Fibroblast of mammary gland (primary cell): ENCODE results near the gene PPP1R12C.
"Not testable (repeated sequence)": the region's sequence is repeated elsewhere in the genome, so short reads cannot be mapped to it uniquely, and the experiment has no call there.

Source experiments
- DNase-seq: peaks from one replicate; pipeline ENCODE4 v3.0.0-alpha.2; 2010; ENCODE audit warnings: low read depth
- H3K4me3 ChIP-seq: 2 replicates; pipeline ENCODE4 v1.5.1; 2011; ENCODE audit warnings: low read depth, mild to moderate bottlenecking, low read length, moderate library complexity; ENCODE audit not compliant: control insufficient read depth
- TF ChIP-seq, protein P1 (sequence below): conservative IDR thresholded peaks from 2 replicates; pipeline ENCODE4 v1.5.1; 2011; ENCODE audit warnings: low read depth, low read length, inconsistent platforms; ENCODE audit not compliant: control insufficient read depth, insufficient read depth

PPP1R12C gene

DNA sequence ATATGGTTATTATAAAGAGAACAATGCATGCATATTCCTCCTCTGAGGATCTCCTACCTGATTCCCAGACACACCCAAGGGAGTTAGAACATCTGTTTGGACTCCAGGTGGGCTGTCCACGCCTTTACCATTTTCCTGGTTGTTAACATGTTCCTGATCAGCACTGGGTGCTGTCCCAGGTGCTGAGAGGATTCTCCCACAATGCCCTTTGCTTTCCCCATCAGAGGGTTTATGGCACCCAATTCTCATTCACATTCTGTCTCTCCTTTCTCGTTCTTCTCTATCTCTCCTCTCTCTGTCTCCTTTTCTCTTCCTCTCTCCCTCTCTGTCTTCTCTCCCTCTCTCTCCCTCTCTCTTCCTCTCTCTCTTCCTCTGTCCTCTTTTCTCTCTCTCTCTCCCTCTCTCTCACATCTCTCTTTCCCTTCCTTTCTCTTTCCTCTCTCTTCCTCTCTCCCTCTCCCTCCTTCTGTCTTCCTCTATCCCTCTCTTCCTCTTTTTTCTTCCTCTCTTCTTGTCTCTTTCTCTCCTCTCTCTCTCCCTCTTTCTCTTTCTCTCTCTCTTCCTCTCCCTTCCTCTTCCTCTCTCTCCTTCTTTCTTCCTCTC lies 51.2 kb downstream of the PPP1R12C start:
- no peak overlapping the region for H3K4me3 ChIP-seq
- TF ChIP-seq, protein P1, sequence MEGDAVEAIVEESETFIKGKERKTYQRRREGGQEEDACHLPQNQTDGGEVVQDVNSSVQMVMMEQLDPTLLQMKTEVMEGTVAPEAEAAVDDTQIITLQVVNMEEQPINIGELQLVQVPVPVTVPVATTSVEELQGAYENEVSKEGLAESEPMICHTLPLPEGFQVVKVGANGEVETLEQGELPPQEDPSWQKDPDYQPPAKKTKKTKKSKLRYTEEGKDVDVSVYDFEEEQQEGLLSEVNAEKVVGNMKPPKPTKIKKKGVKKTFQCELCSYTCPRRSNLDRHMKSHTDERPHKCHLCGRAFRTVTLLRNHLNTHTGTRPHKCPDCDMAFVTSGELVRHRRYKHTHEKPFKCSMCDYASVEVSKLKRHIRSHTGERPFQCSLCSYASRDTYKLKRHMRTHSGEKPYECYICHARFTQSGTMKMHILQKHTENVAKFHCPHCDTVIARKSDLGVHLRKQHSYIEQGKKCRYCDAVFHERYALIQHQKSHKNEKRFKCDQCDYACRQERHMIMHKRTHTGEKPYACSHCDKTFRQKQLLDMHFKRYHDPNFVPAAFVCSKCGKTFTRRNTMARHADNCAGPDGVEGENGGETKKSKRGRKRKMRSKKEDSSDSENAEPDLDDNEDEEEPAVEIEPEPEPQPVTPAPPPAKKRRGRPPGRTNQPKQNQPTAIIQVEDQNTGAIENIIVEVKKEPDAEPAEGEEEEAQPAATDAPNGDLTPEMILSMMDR: no peak
- DNase-seq: no peak

DNA sequence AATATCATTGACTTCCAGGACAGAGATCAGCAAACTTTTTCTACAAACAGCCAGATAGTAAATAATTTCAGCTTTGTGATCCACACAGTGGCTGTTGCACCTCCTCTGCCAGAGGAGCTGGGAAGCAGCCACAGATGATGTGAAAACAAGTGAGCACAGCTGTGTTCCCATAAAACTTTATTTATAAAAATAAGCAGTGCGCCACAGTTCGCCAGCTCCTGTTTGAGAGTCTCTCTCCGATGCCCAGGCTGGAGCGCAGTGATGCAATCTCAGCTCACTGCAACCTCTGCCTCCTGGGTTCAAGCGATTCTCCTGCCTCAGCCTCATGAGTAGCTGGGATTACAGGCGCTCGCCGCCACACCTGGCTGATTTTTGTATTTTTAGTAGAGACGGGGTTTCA lies 51.9 kb downstream of the PPP1R12C start:
- DNase-seq, H3K4me3 ChIP-seq: not testable (repeated sequence)

DNA sequence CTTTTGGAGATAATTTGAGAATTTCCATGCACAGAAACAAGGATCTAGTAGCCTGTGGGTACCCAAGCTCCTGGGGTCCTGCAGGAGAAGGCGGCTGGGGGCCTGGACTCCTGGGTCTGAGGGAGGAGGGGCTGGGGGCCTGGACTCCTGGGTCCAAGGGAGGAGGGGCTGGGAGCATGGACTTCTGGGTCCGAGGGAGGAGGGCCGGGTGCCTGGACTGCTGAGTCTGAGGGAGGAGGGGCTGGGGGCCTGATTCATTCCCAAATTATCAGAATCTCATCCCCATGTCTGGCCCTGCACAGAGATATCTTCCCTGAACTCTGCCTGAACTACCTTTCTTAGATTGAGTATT lies 54.0 kb downstream of the PPP1R12C start:
- H3K4me3 ChIP-seq: peak overlapping the region; percentile 3
- DNase-seq: no peak
- TF ChIP-seq, protein P1: no peak

DNA sequence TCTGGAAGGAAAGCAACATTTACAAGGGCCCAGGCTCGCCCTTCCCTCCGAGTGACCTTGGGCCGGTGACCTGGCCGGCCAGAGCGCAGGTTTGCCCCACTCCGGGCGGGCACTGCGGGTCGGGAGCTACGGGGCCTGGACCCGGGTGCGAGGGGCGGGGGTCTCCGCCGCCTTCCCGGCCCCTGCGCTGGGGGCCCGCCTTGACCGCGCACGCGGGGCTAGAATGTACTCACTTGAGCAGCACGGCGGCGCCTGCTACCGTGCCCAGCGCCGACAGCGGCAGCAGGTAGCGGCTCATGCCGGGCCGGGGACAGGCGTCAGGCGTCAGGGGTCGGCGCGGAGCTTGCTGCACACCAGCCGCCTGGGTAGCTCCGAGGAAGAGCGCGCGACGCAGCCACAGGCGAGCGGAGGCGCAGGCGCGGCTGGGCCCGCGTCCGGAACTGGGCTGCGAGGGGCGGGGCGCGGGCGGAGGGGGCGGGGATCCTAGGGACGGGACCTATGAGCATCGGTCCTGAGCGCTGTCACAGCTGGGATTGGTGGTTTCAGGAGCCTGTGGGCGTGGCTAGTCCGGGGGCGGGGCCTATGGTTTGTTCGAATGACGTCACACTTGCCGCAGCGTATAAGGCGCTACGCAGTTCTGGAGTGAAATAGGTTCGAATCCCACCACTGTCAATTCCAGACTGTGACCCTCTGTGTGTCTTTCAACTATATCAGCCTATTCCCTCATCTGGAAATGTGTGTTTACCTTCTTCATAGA lies 54.5 kb downstream of the PPP1R12C start, which contains the start of gene RDH13:
RDH13 (minus strand) TSS at position 414 of the 757 bp plus-strand sequence; CDS start at position 298, 116 bp downstream.
- TF ChIP-seq, protein P1: no peak
- peak; percentile 96 for DNase-seq
- peak within 1 kb of the TSS; percentile 63 for H3K4me3 ChIP-seq

DNA sequence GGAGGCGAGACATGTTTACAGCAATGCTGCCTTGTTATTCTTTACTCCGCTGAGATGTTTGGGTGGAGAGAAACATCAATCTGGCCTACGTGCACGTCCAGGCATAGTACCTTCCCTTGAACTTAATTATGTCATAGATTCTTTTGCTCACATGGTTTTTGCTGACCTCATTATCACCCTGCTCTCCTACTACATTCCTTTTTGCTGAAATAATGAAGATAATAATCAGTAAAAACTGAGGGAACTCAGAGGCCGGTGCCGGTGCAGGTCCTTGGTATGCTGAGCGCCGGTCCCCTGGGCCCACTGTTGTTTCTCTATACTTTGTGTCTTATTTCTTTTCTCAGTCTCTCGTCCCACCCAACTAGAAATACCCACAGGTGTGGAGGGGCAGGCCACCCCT lies 57.1 kb downstream of the PPP1R12C start:
- not testable (repeated sequence) for H3K4me3 ChIP-seq, DNase-seq

DNA sequence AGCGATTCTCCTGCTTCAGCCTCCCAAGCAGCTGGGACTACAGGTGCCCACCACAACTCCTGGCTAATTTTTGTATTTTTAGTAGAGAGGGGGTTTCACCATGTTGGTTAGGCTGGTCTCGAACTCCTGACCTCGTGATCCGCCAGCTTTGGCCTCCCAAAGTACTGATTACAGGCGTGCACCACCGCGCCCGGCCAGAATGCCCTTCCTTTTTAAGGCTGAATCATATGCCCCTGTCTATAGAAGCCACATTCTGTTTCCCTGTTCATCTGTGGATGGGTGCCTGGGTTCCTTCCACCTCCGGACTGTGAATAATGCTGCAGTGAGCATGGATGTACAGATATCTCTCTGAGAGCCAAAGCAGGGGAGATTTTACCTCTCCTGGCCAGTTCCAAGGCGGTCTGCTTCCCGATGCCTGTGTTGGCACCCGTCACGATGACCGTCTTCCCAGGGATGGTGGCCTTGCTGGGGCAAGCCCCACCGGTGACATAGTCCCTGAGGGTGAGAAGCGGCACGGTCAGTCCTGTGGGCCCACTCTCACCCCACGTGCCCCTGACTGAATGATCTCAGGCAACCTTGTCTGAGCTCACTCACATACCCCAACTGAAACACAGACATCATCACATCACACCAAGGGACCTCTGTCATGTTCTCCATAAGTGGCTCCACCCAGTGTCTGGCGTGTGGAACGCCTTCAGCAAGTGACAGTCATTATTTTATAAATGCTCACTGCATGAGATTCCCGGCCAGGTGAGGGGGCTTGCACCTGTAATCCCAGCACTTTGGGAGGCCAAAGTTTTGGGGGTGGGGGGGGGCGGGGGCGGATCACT lies 58.4 kb downstream of the PPP1R12C start:
- no peak for DNase-seq
- TF ChIP-seq, protein P1: no peak
- no peak overlapping the region for H3K4me3 ChIP-seq

DNA sequence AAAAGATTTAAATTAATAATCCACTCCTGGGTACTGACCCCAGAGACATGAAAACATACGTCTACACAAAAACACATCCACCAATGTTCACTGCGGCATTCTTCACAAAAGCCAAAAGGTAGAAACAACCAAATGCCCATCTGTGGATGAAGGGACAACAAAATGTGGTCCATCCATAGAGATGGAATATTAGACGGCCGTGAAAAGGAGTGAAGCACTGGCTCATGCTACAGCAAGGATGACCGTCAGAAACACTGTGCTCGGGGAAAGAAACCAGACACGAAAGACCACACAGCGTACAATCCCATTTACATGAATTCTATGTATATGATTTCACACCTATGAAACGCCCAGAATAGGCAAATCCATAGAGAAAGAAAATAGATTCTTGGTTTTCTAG lies 60.6 kb downstream of the PPP1R12C start:
- no peak overlapping the region for H3K4me3 ChIP-seq
- TF ChIP-seq, protein P1: no peak
- DNase-seq: no peak
